Mesendoderm (in vitro differentiated cells): ENCODE measurements around the gene UBC.
A peak's percentile ranks its signal among the peaks of the same experiment; 100 is the strongest.
"Not testable (repeated sequence)": the region's sequence is repeated elsewhere in the genome, so short reads cannot be mapped to it uniquely, and the experiment has no call there.

Experiments used
- DNase-seq: peaks from one replicate; pipeline ENCODE4 v3.0.0; 2013
- H2AK5ac ChIP-seq: 2 replicates; pipeline ENCODE4 v1.6.1; 2013; ENCODE audit warnings: low read length, inconsistent platforms
- H2BK120ac ChIP-seq: 2 replicates; pipeline ENCODE4 v1.6.1; 2013; ENCODE audit warnings: low read depth, mild to moderate bottlenecking, low read length, moderate library complexity, mixed read lengths
- H2BK15ac ChIP-seq: replicated peaks from 2 replicates; pipeline ENCODE4 v1.6.1; 2013; ENCODE audit warnings: low read depth, mild to moderate bottlenecking, moderate library complexity
- H2BK5ac ChIP-seq: 2 replicates; pipeline ENCODE4 v1.6.1; 2013; ENCODE audit warnings: low read length, inconsistent platforms
- H3K18ac ChIP-seq: 2 replicates; pipeline ENCODE4 v1.6.1; 2013; ENCODE audit warnings: mild to moderate bottlenecking, low read length, mixed read lengths
- H3K23ac ChIP-seq: one replicate; pipeline ENCODE4 v1.6.1; 2013; ENCODE audit warnings: low read length
- H3K27ac ChIP-seq: 2 replicates; pipeline ENCODE4 v1.5.1; 2013; ENCODE audit warnings: low read depth, mild to moderate bottlenecking, inconsistent platforms, low read length, moderate library complexity
- H3K27me3 ChIP-seq: 2 replicates; pipeline ENCODE4 v1.6.1; 2013; ENCODE audit warnings: low read length, control low read depth, mild to moderate bottlenecking, inconsistent platforms; ENCODE audit not compliant: insufficient read depth, poor library complexity
- H3K36me3 ChIP-seq: 2 replicates; pipeline ENCODE4 v1.6.1; 2013; ENCODE audit warnings: low read length, inconsistent platforms; ENCODE audit not compliant: control insufficient read depth, insufficient read depth
- H3K4ac ChIP-seq: one replicate; pipeline ENCODE4 v1.6.1; 2013; ENCODE audit warnings: low read depth, mild to moderate bottlenecking, low read length, moderate library complexity
- H3K4me1 ChIP-seq: 2 replicates; pipeline ENCODE4 v1.6.1; 2013; ENCODE audit warnings: low read depth, low read length, inconsistent platforms; ENCODE audit not compliant: control insufficient read depth
- H3K4me2 ChIP-seq: 2 replicates; pipeline ENCODE4 v1.6.1; 2013; ENCODE audit warnings: low read length
- H3K4me3 ChIP-seq: 2 replicates; pipeline ENCODE4 v1.5.1; 2013; ENCODE audit warnings: mild to moderate bottlenecking, low read length
- H3K56ac ChIP-seq: one replicate; pipeline ENCODE4 v1.6.1; 2013; ENCODE audit warnings: low read length
- H3K79me1 ChIP-seq: 2 replicates; pipeline ENCODE4 v1.6.1; 2013; ENCODE audit warnings: low read length, inconsistent platforms
- H3K79me2 ChIP-seq: 2 replicates; pipeline ENCODE4 v1.6.1; 2013; ENCODE audit warnings: mild to moderate bottlenecking, low read length; ENCODE audit not compliant: control insufficient read depth, insufficient read depth
- H3K9ac ChIP-seq: 2 replicates; pipeline ENCODE4 v1.6.1; 2013; ENCODE audit warnings: low read length, inconsistent platforms
- H4K5ac ChIP-seq: one replicate; pipeline ENCODE4 v1.6.1; 2013; ENCODE audit warnings: low read length
- H4K8ac ChIP-seq: one replicate; pipeline ENCODE4 v1.6.1; 2013; ENCODE audit warnings: low read depth, mild to moderate bottlenecking, control low read depth, low read length, moderate library complexity
- WGBS: extraction: QIAGEN DNeasy Blood & Tissue Kit; methylation state at CpG from one replicate; pipeline ENCODE4 v1.1.7; 2013; ENCODE audit warnings: low lambda C conversion rate, missing lambda C conversion rate; ENCODE audit not compliant: insufficient coverage; ENCODE audit errors: extremely low coverage; 5-methylcytosine and 5-hydroxymethylcytosine counted together

The UBC gene

DNA sequence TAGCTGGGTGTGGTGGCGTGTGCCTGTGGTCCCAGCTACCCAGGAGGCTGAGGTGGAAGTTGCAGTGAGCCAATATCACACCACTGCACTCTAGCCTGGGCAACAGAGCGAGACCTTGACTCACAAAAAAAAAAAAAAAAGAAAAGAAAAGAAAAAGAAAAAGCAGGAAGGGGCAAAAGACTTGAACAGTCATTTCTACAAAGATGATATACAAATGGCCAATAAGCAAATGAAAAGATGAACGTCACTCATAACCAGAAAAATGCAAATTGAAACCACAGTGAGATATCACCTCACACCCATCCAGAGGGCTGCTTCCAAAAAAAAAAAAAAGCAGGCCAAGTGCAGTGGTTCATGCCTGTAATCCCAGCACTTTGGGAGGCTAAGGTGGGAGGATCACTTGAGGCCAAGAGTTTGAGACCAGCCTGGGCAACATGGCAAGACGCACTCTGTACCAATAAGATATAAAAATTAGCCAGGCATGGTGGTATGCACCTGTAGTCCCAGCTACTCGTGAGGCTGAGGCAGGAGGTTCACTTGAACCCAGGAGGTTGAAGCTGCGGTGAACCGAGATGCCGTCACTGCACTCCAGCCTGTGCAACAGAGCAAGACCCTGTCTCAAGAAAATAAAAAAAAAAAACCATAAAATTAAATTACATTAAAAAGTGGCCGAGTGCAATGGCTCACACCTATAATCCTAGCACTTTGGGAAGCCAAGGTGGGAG is 20.5 kb downstream of the UBC start:
- H2BK120ac ChIP-seq, result no peak overlapping the region
- no peak overlapping the region for H4K5ac ChIP-seq
- H2BK15ac ChIP-seq, result no peak overlapping the region
- H3K27ac ChIP-seq, result no peak overlapping the region
- DNase-seq, result no peak
- no peak overlapping the region for H4K8ac ChIP-seq
- H3K23ac ChIP-seq, result no peak overlapping the region
- H3K79me2 ChIP-seq, result no peaks in the 10 kb centered on the region
- H3K56ac ChIP-seq, result no peak overlapping the region
- no peak overlapping the region for H3K4me2 ChIP-seq
- H3K9ac ChIP-seq, result no peak overlapping the region
- no peaks in the 10 kb centered on the region for H3K4me1 ChIP-seq
- H3K79me1 ChIP-seq, result no peaks in the 10 kb centered on the region
- H3K36me3 ChIP-seq, result no peaks in the 10 kb centered on the region
- H2AK5ac ChIP-seq, result no peak overlapping the region
- H3K27me3 ChIP-seq, result no peaks in the 10 kb centered on the region
- H3K4ac ChIP-seq, result no peak overlapping the region
- no peak overlapping the region for H3K4me3 ChIP-seq
- H3K18ac ChIP-seq, result no peak overlapping the region
- H2BK5ac ChIP-seq, result no peak overlapping the region
- no CpG with 5 or more reads among the region's 9 CpGs for WGBS

DNA sequence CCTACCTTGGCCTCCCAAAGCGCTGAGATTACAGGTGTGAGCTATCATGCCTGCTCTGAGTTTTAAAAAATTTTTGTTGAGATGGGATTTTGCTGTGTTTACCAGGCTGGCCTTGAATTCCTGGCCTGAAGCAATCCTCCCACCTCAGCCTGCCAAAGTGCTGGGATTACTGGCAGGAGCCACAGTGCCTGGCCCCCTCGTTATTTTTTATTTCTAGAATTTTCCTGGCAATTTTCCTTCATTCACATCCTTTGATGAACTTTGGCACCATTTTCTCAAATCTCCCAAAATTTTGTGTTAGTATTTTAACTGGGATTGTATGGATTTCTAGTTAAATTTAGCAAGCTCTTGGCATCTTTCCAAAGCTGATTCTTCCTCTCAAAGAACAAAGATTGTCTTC is 26.2 kb downstream of the UBC start:
- no peak overlapping the region for H3K4me2 ChIP-seq
- DNase-seq, result no peak
- no peak overlapping the region for H3K23ac ChIP-seq
- no peaks in the 10 kb centered on the region for H3K79me1 ChIP-seq
- H3K4me3 ChIP-seq, result no peak overlapping the region
- H4K8ac ChIP-seq, result no peak overlapping the region
- H2AK5ac ChIP-seq, result no peak overlapping the region
- H2BK5ac ChIP-seq, result no peak overlapping the region
- H3K36me3 ChIP-seq, result no peaks in the 10 kb centered on the region
- no peak overlapping the region for H2BK15ac ChIP-seq
- no peaks in the 10 kb centered on the region for H3K79me2 ChIP-seq
- no peaks in the 10 kb centered on the region for H3K27me3 ChIP-seq
- WGBS, result no CpG with 5 or more reads among the region's 2 CpGs
- H3K27ac ChIP-seq, result no peak overlapping the region
- no peak overlapping the region for H2BK120ac ChIP-seq
- H3K9ac ChIP-seq, result no peak overlapping the region
- H3K56ac ChIP-seq, result no peak overlapping the region
- H3K18ac ChIP-seq, result no peak overlapping the region
- no peak overlapping the region for H4K5ac ChIP-seq
- no peaks in the 10 kb centered on the region for H3K4me1 ChIP-seq
- H3K4ac ChIP-seq, result no peak overlapping the region

DNA sequence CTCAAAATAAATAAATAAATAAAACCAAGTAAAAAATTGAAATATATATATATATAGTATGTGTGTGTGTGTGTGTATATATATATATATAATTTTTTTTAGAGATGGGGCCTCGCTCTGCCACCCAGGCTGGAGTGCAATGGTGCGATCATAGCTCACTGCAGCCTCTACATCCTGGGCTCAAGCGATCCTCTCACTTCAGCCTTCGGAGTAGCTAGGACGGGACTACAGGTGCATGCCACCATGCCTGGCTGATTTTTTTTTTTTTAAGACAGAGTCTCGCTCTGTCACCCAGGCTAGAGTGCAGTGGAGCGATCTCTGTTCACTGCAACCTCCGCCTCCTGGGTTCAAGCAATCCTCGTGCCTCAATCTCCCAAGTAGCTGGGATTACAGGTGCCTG is 26.7 kb downstream of the UBC start:
- not testable (repeated sequence) for H3K18ac ChIP-seq, H3K4me2 ChIP-seq, H3K4me3 ChIP-seq, H2AK5ac ChIP-seq, H3K27me3 ChIP-seq, H3K79me2 ChIP-seq, H3K23ac ChIP-seq, H3K56ac ChIP-seq, H3K27ac ChIP-seq, H2BK120ac ChIP-seq, H3K36me3 ChIP-seq, H4K8ac ChIP-seq, H3K79me1 ChIP-seq, H4K5ac ChIP-seq, H3K4ac ChIP-seq, H2BK5ac ChIP-seq, H3K9ac ChIP-seq, H2BK15ac ChIP-seq, DNase-seq, H3K4me1 ChIP-seq
- WGBS, result no CpG with 5 or more reads among the region's 9 CpGs

DNA sequence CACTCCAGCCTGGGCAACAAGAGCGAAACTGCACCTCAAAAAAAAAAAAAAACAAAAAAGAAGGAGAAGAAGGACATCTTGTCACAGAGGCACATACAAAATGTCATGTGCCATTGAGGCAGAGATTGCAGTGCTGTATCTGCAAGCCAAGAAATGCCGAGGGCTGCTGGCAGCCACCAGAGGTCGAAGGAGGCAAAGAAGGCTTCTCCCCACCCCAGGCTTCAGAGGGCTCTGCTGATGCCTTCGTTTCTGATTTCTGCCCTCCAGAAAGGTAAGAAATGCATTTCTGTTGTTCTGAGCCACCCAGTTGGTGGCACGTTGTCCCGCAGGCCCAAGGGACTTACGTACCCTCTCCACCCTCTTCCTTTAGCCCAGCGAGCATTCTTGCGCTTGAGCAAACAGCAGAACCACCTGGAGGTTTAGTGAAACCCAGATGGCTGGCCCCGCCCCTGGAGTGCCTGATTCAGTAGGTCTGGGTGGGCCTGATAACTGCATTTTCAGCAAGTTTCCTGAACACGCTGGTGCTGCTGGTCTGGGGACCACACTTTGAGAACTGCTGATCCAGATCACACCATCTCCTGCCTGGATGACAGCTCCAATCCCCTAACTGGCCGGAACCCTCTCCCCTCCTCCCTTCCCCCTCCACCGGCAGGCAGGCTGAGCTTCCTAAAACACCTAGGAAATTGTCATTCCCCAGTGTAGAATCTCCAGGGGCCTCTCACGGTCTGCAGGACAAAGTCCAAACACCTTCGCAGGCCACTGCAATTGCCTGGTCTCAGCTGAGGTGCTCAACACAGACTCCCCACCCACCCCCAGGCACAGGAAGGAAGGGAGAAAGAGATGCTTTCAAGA is 29.6 kb downstream of the UBC start:
- H3K79me2 ChIP-seq, result no peaks in the 10 kb centered on the region
- H3K36me3 ChIP-seq, result no peaks in the 10 kb centered on the region
- no peak overlapping the region for H3K9ac ChIP-seq
- H3K4me3 ChIP-seq, result no peak overlapping the region
- no peak overlapping the region for H2BK120ac ChIP-seq
- no peak overlapping the region for H4K8ac ChIP-seq
- peak; percentile 40 for DNase-seq
- no peak overlapping the region for H3K23ac ChIP-seq
- no peak overlapping the region for H2BK5ac ChIP-seq
- no peak overlapping the region for H4K5ac ChIP-seq
- no peaks in the 10 kb centered on the region for H3K4me1 ChIP-seq
- no peak overlapping the region for H2BK15ac ChIP-seq
- peak overlapping the region; percentile 73 for H3K56ac ChIP-seq
- H3K18ac ChIP-seq, result peak overlapping the region; percentile 21
- no peak overlapping the region for H2AK5ac ChIP-seq
- H3K79me1 ChIP-seq, result no peaks in the 10 kb centered on the region
- no peaks in the 10 kb centered on the region for H3K27me3 ChIP-seq
- WGBS, result no CpG with 5 or more reads among the region's 15 CpGs
- no peak overlapping the region for H3K4ac ChIP-seq
- no peak overlapping the region for H3K4me2 ChIP-seq
- H3K27ac ChIP-seq, result no peak overlapping the region

GRCh38 chr12:124883263-124884130 is 31.0 kb downstream of the UBC start:
- Histone ChIP-seq H2BK15ac (no peak overlapping the region), H4K5ac (no peak overlapping the region), H3K4ac (no peak overlapping the region), H3K79me1 (no peaks in the 10 kb centered on the region), H3K4me1 (no peaks in the 10 kb centered on the region), H3K4me2 (no peak overlapping the region), H2BK120ac (no peak overlapping the region), H3K27ac (no peak overlapping the region), H2BK5ac (no peak overlapping the region), H3K9ac (no peak overlapping the region), H3K56ac (no peak overlapping the region), H3K23ac (peak overlapping the region; percentile 97), H3K79me2 (no peaks in the 10 kb centered on the region), H3K18ac (no peak overlapping the region), H3K4me3 (no peak overlapping the region), H3K36me3 (no peaks in the 10 kb centered on the region), H2AK5ac (no peak overlapping the region), H4K8ac (no peak overlapping the region), H3K27me3 (no peaks in the 10 kb centered on the region)
- WGBS, result no CpG with 5 or more reads among the region's 10 CpGs
- DNase-seq, result peak; percentile 62
